Astrocyte of the cerebellum (primary cell): ENCODE measurements around the gene CFI.

Experiments
- DNase-seq: peaks from one replicate; pipeline ENCODE4 v3.0.0-alpha.2; 2011; ENCODE audit warnings: low read depth
- H3K4me3 ChIP-seq: 2 replicates; pipeline ENCODE4 v1.5.1; 2011; ENCODE audit warnings: mild to moderate bottlenecking, low read depth, low read length, moderate library complexity
- CTCF ChIP-seq: IDR thresholded peaks from 2 replicates; pipeline ENCODE4 v1.5.1; 2012; ENCODE audit warnings: low read length, low read depth, moderate library complexity, mild to moderate bottlenecking; ENCODE audit errors: missing control alignments
- in situ Hi-C: cut with HindIII; loops from 2 replicates; pipeline ENCODE4 v1.10.0; 2017; ENCODE audit warnings: low sequenced_read_pairs

CFI gene

DNA sequence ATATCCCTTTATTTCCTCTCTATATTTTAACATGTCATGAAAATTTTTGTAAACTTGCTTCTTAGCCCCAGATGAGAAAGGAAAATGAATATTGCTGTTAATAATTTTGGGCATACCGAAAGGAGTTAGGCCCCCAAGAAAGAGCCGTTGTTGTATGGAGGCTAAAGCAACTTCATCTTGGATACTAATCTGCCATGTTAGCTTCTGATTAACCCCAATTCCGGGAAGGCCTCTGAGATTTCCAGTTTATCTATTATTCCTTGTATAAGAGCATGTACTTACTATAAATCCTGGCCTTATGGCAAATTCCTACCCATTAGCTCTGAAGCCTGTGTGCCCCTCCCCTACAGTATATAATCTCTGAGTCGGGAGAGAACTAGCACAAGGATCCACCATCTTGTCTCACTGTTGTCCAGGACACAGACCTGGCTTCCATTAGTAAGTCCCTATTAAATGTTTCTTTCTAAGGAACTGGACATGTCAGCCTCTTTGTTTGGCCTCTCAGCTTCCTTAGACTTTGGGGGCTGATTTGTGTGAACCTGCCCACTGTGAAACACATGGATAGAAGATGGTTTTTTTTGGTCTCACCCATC lies 51.1 kb downstream of the CFI start:
- in situ Hi-C loops, result no loop called here
- no peak overlapping the region for H3K4me3 ChIP-seq
- no peak for TF ChIP-seq CTCF
- no peak for DNase-seq

- in situ Hi-C loops, result no loop called here
- no peak overlapping the region for H3K4me3 ChIP-seq
- no peak for DNase-seq
- TF ChIP-seq CTCF, result no peak
Observed at GRCh38 chr4:109749388-109750082, 52.3 kb downstream of the CFI start.

DNA sequence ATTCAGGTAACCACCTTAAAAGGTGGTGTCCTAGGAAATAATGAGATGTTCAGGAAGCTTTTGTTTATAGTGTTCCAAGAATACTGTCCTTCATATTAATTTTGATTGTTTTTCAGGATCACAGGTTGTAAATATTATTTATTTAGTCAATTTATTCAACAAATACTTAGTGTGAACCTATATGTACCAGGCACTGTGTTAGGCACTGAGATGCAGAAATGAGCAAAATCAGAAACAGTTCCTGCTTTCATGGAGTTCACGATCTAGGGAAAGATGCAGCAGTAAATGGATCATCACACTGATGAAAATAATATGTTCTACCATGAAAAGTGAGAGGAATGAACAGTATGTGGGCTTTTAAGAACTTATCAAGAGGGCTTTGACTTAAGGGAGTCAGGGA lies 53.7 kb downstream of the CFI start:
- no peak overlapping the region for H3K4me3 ChIP-seq
- TF ChIP-seq CTCF, result no peak
- in situ Hi-C loops, result no loop called here
- no peak for DNase-seq

DNA sequence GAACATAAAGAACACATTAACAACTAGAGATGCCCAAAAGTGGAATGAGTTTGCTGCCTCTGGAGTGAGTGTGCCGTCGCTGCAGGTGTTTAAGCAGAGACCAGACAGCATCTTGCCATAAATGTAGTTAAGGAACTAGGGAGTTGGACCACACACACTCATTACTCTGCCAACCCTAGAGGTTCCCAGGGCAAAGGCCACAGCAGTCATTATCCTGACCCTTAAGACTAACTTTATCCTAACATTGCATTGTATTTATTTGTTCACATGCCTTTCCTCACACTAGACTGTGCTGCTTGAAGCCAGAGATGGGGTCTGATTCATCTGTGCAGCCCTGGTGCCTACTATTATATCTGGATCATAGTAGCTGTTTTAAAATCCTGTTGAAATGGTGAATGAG lies 55.1 kb downstream of the CFI start:
- in situ Hi-C loops, result no loop called here
- no peak for TF ChIP-seq CTCF
- no peak overlapping the region for H3K4me3 ChIP-seq
- DNase-seq, result no peak

- H3K4me3 ChIP-seq, result no peak overlapping the region
- in situ Hi-C loops, result no loop called here
- TF ChIP-seq CTCF, result no peak
- DNase-seq, result no peak
Observed at GRCh38 chr4:109745830-109746229, 56.0 kb downstream of the CFI start.

DNA sequence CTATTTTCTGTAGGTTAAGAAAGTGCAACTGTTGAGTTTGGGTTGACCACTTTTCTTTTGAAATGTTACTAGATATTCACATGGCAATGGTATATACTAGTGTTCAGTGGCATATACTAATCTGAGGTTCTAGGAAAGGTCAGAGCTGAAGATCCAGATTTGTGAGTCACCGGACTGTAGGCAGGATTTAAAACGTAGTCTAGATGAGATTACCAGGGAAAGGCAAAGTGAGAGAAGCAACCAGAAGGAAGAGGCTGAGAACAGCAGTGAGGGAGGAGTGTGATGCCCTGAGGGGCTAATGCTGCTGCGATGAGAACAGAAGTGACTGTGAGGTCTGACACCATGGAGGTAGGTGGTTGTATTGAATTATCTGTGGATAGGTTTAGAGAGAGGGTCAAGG lies 62.3 kb downstream of the CFI start:
- no peak overlapping the region for H3K4me3 ChIP-seq
- in situ Hi-C loops, result no loop called here
- no peak for TF ChIP-seq CTCF
- DNase-seq, result no peak
